Measurements from ENCODE around the gene LRRK2.

DNA sequence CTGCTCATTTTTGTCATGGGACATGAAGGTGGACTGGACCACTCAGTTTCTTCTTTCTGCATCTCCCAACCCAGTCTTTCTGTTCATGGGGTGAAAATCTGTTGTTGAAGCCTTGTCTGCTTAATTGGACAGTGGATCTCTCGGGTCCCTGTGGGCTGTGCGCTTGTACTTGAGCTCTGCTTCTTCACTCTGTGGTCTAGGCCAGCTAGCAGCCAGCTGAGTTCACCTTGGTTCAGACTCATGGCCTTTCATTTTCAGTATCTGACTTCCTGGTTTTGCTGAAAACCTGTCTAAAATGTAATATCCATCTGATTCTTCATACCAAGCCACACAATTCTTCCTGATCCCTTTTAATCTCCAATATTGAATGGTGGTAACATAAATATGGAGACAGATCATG is 117.2 kb downstream of the LRRK2 start:
- TF ChIP-seq MYC (IDR thresholded peaks at IDR 0.05; ENCODE audit: borderline replicate concordance, low read length) (no peak), BHLHE40 (IDR thresholded peaks at IDR 0.05; ENCODE audit: low read depth, low read length) (no peak), CHD4 (IDR thresholded peaks at IDR 0.05; ENCODE audit: borderline replicate concordance) (no peak), EP300 (IDR thresholded peaks at IDR 0.05) (no peak), POLR2A (IDR thresholded peaks at IDR 0.05; ENCODE audit: low read length) (no peak), POLR2AphosphoS2 (conservative IDR thresholded peaks at IDR 0.05; ENCODE audit: low read length) (no peak), KDM5A (IDR thresholded peaks at IDR 0.05) (no peak), SREBF2 (IDR thresholded peaks at IDR 0.05) (no peak)
- TF ChIP-seq, protein P1, sequence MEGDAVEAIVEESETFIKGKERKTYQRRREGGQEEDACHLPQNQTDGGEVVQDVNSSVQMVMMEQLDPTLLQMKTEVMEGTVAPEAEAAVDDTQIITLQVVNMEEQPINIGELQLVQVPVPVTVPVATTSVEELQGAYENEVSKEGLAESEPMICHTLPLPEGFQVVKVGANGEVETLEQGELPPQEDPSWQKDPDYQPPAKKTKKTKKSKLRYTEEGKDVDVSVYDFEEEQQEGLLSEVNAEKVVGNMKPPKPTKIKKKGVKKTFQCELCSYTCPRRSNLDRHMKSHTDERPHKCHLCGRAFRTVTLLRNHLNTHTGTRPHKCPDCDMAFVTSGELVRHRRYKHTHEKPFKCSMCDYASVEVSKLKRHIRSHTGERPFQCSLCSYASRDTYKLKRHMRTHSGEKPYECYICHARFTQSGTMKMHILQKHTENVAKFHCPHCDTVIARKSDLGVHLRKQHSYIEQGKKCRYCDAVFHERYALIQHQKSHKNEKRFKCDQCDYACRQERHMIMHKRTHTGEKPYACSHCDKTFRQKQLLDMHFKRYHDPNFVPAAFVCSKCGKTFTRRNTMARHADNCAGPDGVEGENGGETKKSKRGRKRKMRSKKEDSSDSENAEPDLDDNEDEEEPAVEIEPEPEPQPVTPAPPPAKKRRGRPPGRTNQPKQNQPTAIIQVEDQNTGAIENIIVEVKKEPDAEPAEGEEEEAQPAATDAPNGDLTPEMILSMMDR (IDR thresholded peaks at IDR 0.05) = no peak
- TF ChIP-seq, protein P2, sequence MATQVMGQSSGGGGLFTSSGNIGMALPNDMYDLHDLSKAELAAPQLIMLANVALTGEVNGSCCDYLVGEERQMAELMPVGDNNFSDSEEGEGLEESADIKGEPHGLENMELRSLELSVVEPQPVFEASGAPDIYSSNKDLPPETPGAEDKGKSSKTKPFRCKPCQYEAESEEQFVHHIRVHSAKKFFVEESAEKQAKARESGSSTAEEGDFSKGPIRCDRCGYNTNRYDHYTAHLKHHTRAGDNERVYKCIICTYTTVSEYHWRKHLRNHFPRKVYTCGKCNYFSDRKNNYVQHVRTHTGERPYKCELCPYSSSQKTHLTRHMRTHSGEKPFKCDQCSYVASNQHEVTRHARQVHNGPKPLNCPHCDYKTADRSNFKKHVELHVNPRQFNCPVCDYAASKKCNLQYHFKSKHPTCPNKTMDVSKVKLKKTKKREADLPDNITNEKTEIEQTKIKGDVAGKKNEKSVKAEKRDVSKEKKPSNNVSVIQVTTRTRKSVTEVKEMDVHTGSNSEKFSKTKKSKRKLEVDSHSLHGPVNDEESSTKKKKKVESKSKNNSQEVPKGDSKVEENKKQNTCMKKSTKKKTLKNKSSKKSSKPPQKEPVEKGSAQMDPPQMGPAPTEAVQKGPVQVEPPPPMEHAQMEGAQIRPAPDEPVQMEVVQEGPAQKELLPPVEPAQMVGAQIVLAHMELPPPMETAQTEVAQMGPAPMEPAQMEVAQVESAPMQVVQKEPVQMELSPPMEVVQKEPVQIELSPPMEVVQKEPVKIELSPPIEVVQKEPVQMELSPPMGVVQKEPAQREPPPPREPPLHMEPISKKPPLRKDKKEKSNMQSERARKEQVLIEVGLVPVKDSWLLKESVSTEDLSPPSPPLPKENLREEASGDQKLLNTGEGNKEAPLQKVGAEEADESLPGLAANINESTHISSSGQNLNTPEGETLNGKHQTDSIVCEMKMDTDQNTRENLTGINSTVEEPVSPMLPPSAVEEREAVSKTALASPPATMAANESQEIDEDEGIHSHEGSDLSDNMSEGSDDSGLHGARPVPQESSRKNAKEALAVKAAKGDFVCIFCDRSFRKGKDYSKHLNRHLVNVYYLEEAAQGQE (IDR thresholded peaks at IDR 0.05) = no peak
- TF ChIP-seq, protein P3, sequence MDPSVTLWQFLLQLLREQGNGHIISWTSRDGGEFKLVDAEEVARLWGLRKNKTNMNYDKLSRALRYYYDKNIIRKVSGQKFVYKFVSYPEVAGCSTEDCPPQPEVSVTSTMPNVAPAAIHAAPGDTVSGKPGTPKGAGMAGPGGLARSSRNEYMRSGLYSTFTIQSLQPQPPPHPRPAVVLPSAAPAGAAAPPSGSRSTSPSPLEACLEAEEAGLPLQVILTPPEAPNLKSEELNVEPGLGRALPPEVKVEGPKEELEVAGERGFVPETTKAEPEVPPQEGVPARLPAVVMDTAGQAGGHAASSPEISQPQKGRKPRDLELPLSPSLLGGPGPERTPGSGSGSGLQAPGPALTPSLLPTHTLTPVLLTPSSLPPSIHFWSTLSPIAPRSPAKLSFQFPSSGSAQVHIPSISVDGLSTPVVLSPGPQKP (IDR thresholded peaks at IDR 0.05; ENCODE audit: low read depth, low read length) = no peak

All from A549 (cell line).